ENCODE measurements around the gene CALCOCO1. TPM values are rescaled to one million over a fixed set of nuclear protein-coding genes. Genes with fewer than 3 reads are reported as not detected.

CALCOCO1 gene
- total RNA-seq, 4 donors from 2014 or later = 118 to 186 (median 168) TPM

GRCh38 chr12:53677800-53678148 is 49.5 kb downstream of the CALCOCO1 start:
- TF ChIP-seq EP300 (IDR thresholded peaks at IDR 0.05; ENCODE audit: low read depth) (no peak), POLR2A (IDR thresholded peaks at IDR 0.05) (no peak), CTCF (IDR thresholded peaks at IDR 0.05) (no peak), POLR2AphosphoS5 (IDR thresholded peaks at IDR 0.05) (no peak)
- peak overlapping the region; percentile 85 to 94 (median 90) for H3K27ac ChIP-seq
- H3K4me1 ChIP-seq = peaks cover 10 to 33% (median 18%) of the 10 kb centered on the region in 4 donors
- 50 to 69% methylated on average over 1 to 5 of the region's 5 CpGs for WGBS, 2 donors (ENCODE audit: low coverage in 1 of 2)
- H3K36me3 ChIP-seq = peaks cover 0 to 5% (median under 1%) of the 10 kb centered on the region in 4 donors
- H3K27me3 ChIP-seq = peaks cover 6% of the 10 kb centered on the region
- no peak for DNase-seq
- H3K9me3 ChIP-seq = no peaks in the 10 kb centered on the region
- in situ Hi-C loops (cut with MboI; ENCODE audit: low pct_ligation_motif_present in 1 of 4, low pct_unique_long_range_greater_than_20kb in 1 of 4, low sequenced_read_pairs in 3 of 4) (loop anchor here (5.0 to 10.0 kb wide), 3 partner anchors 53 to 135 kb away; partner anchors contain the start of gene ATF7 (in 1 of the 4)), intact Hi-C loops (cut with DNase I; ENCODE audit: low total_unique reads) (loop anchor here (5.0 to 10.0 kb wide), 2 partner anchors 53 to 135 kb away; partner anchors contain the start of gene ATF7)
- H3K4me3 ChIP-seq = peak overlapping the region in 2 of 4 donors; percentile 64 to 70

GRCh38 chr12:53677016-53677799 is 50.0 kb downstream of the CALCOCO1 start:
- H3K27me3 ChIP-seq = peaks cover 6% of the 10 kb centered on the region
- in situ Hi-C loops (cut with MboI; ENCODE audit: low pct_ligation_motif_present in 1 of 4, low pct_unique_long_range_greater_than_20kb in 1 of 4, low sequenced_read_pairs in 3 of 4) = loop anchor here (5.0 to 10.0 kb wide), 3 partner anchors 52 to 135 kb away; partner anchors contain the start of gene ATF7 (in 1 of the 4)
- 15 to 17% methylated on average over 26 to 51 of the region's 51 CpGs for WGBS, 2 donors (ENCODE audit: low coverage in 1 of 2)
- H3K36me3 ChIP-seq = peaks cover 0 to 11% (median 3%) of the 10 kb centered on the region in 4 donors
- H3K27ac ChIP-seq = peak overlapping the region; percentile 85 to 94 (median 90)
- TF ChIP-seq CTCF (IDR thresholded peaks at IDR 0.05) (no peak), EP300 (IDR thresholded peaks at IDR 0.05; ENCODE audit: low read depth) (no peak), POLR2AphosphoS5 (IDR thresholded peaks at IDR 0.05) (no peak), POLR2A (IDR thresholded peaks at IDR 0.05) (no peak)
- H3K4me3 ChIP-seq = peak overlapping the region; percentile 28 to 70 (median 46)
- H3K9me3 ChIP-seq = no peaks in the 10 kb centered on the region
- H3K4me1 ChIP-seq = peaks cover 10 to 33% (median 18%) of the 10 kb centered on the region in 4 donors
- peak; percentile 14 for DNase-seq
- intact Hi-C loops (cut with DNase I; ENCODE audit: low total_unique reads) = loop anchor here (5.0 to 10.0 kb wide), 2 partner anchors 52 to 135 kb away; partner anchors contain the start of gene ATF7

GRCh38 chr12:53676656-53677015 is 50.6 kb downstream of the CALCOCO1 start:
- TF ChIP-seq CTCF (IDR thresholded peaks at IDR 0.05) (no peak), POLR2AphosphoS5 (IDR thresholded peaks at IDR 0.05) (no peak), POLR2A (IDR thresholded peaks at IDR 0.05) (no peak), EP300 (IDR thresholded peaks at IDR 0.05; ENCODE audit: low read depth) (no peak)
- in situ Hi-C loops (cut with MboI; ENCODE audit: low pct_ligation_motif_present in 1 of 4, low pct_unique_long_range_greater_than_20kb in 1 of 4, low sequenced_read_pairs in 3 of 4) (loop anchor here (5.0 to 10.0 kb wide), 3 partner anchors 52 to 134 kb away; partner anchors contain the start of gene ATF7 (in 1 of the 4)), intact Hi-C loops (cut with DNase I; ENCODE audit: low total_unique reads) (loop anchor here (5.0 to 10.0 kb wide), 2 partner anchors 52 to 134 kb away; partner anchors contain the start of gene ATF7)
- WGBS, 2 donors (ENCODE audit: low coverage in 1 of 2) = 3% methylated on average over 13 of the region's 15 CpGs; no CpG with 5 or more reads in 1 of the 2 donors
- peaks cover 6% of the 10 kb centered on the region for H3K27me3 ChIP-seq
- H3K9me3 ChIP-seq = no peaks in the 10 kb centered on the region
- DNase-seq = peak; percentile 41
- peak overlapping the region; percentile 85 to 94 (median 90) for H3K27ac ChIP-seq
- H3K4me3 ChIP-seq = peak overlapping the region; percentile 28 to 70 (median 46)
- peaks cover 10 to 33% (median 18%) of the 10 kb centered on the region in 4 donors for H3K4me1 ChIP-seq
- H3K36me3 ChIP-seq = peaks cover 0 to 12% (median 5%) of the 10 kb centered on the region in 4 donors

Measured in transverse colon (tissue), 4 donors.